Activated gamma-delta T cell treated with anti-CD3 and anti-CD28 coated beads, Interleukin-2, amount 50 U/mL, for 16 hours (primary cell): ENCODE measurements around the gene CUEDC1.
"Not testable (repeated sequence)": the region's sequence is repeated elsewhere in the genome, so short reads cannot be mapped to it uniquely, and the experiment has no call there.

Source experiments
- DNase-seq: peaks from one replicate; pipeline ENCODE4 v3.0.0-alpha.2; 2020; ENCODE audit warnings: low read depth

The CUEDC1 gene

DNA sequence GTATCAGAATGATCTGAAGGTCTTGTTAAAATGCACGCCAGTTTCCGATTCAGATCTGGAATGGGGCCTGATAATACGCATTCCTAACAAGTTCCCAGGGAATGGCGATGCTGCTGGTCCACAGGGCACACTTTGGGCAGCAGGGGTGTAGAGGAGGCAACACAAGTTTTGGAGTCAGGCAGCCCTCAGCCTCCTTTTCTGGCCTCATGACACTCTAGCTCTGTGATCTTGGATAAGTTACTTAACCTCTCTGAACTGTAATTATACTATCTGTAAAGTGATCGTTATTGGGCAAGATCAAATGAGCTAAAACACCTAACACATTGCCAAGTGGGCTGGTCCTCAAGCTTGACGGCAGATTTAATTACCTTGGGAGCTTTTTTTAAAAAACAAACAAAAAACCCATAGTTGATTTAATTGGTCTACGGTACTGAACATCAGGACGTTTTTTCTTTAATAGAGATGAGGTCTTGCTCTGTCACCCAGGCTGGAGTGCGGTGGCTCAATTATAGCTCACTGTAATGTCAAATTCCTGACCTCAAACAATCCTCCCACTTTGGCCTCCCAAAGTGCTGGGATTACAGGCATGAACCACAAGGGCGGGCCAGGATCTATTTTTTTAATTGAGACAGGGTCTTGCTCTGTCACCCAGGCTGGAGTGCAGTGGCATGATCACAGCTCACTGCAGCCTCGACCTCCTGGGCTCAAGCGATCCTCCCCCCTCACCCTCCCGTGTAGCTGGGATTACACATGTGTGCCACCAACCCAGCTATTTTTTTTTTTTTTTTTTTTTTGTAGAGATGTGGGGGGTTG is 95.4 kb downstream of the CUEDC1 start:
- DNase-seq: no peak

DNA sequence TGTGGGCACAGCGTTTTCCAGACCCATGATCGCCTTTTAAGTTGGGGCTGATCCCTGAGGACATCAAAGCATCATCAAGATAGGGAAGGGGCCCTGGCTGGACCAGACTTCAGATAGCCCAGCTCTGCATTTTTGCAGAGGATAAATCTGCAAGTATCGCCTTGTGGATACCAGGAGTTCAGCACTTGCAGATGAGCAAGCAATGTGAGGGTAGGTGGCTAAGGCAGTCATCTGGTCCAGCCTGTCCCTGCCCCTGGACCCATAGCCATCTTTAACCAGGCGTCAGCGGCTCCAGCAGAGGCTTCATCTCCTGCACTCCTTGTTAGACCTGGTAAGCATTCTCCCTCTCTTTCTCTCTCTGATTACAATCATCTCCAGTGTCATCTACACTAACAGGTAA is 96.4 kb downstream of the CUEDC1 start:
- DNase-seq: no peak

- DNase-seq: no peak
Measured at GRCh38 chr17:57856792-57857620, 98.2 kb downstream of the CUEDC1 start.

DNA sequence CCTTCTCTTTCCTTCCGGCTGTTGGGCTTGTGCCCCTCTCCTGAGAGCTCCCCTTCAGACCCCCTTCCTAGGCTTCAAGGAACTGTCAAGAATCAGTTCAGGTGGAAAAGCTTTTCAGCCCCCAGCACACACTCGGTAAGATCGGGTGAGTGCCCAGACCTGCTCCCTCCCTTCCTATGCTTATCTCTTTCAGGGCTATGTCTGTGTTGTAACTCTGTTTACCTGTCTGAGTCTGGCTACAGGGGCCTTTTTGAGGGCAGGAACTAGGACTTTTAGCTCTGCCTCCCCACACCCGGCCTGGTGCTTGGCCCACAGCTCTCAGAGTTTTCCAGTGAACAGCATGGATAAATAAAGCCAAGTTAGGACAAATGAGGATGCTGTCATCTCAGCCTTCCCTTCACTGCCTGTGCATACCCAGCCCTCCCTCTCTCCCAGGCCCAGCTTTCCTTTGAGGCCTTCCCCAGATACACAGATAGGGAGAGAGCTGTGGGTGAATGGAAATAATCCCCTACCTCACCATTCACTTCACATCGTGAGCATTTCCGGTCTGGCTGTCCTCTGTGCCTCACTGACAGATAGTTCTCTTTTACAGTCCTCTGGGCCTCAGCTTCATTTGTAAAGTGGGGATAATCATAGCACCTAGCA is 99.7 kb downstream of the CUEDC1 start:
- no peak for DNase-seq

DNA sequence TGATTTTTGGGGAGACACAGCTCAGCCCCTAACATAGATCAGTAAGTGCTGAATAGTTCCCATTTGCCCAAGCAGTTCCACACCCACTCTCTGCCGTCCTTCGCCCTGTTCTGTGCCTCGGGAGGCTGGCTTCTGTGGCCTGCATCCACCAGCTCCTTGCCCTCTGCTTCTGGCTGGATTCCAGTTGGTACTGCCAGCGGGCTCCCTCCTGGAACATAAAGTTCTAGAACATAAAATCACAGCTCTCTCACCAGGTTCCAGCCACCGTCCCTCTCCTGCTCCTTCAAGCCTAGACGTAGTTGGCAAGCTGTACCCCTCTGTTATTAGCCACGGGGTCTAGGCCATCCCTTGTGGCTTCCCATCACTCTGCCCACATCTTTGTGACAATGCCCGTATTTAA is 101.5 kb downstream of the CUEDC1 start:
- no peak for DNase-seq

- no peak for DNase-seq
Measured at GRCh38 chr17:57852955-57853328, 102.3 kb downstream of the CUEDC1 start.

- DNase-seq: no peak
Measured at GRCh38 chr17:57852092-57852954, 102.9 kb downstream of the CUEDC1 start.

DNA sequence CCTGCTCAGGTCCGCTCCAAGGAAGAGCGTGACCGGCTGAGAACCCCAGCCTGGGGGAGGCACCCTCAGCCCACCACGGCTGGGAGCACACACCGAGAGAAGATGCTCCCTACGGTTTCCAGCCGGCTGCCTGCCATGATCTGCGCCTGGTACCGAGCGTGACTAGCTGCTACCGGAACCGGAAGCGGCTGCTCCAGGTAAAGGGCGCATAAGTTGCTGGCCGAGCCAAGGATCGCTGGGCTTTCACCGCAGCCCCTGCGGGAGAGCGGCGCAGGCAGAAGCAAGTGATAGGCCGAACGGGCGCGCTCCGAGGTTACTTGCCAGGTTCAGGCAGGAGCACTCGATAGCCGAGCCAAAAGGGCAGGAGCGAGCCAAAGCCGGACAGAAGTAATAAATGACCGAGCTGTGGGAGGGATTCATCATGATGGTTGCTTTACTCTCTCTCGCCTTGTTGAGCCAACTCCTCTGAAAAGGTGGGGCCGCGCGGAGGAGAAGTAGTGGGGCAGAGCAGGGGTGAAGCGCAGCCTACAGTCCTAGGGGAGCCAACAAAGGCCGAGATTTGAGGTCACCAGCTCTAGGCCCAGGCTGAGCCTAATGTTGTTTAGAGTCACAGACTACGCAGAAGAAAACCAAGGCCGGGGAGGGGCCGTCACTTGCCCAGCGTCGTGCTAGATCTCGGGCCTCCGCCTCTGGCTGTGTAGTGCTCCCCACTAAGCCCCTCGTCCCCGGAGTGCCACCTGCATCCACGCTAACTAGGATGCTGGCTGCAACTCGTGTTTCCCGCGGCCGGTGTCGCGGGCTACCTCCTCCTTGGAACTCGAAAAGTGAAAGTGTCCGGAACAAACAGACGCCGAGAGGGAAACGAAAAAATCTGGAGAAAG is 105.1 kb downstream of the CUEDC1 start, which contains the start of gene MRPS23:
Gene MRPS23 (minus strand): TSS at position 171 of the 881 bp plus-strand sequence. CDS start 34 bp downstream, at position 137.
- DNase-seq: peak; percentile 94

DNA sequence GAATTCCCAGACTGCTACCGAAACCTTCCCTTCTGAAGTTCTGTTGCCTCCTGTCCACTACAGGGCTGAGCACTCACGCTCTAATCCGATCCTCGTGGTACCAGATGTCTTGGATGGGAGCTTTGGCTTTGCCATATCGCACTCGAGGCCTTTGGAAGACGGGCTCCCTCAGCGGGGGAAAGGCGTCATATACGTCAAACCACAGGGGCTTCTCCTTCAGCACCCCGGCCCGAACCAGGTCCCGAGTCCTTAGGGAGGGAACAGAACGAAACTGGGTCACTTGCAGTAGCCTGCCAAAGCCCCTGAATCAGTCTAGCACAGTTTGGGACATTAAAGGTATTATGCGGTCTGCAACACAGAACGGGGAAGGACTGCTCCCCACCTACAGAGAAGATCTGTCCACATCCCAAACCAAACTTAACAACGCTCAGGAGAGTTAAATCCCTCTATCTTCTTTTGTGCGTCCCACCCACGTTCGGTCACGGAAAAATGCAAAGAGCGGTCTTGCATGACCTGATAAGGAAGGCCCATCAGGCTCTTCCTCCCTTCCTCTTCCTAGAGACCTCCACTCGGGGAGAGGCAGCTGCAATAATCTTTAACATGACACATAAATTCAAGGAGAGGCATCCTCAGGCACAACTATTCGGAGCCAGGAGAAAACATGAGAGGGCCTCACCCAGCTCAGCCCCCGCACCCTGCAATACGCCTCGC is 105.9 kb downstream of the CUEDC1 start:
- DNase-seq: no peak

DNA sequence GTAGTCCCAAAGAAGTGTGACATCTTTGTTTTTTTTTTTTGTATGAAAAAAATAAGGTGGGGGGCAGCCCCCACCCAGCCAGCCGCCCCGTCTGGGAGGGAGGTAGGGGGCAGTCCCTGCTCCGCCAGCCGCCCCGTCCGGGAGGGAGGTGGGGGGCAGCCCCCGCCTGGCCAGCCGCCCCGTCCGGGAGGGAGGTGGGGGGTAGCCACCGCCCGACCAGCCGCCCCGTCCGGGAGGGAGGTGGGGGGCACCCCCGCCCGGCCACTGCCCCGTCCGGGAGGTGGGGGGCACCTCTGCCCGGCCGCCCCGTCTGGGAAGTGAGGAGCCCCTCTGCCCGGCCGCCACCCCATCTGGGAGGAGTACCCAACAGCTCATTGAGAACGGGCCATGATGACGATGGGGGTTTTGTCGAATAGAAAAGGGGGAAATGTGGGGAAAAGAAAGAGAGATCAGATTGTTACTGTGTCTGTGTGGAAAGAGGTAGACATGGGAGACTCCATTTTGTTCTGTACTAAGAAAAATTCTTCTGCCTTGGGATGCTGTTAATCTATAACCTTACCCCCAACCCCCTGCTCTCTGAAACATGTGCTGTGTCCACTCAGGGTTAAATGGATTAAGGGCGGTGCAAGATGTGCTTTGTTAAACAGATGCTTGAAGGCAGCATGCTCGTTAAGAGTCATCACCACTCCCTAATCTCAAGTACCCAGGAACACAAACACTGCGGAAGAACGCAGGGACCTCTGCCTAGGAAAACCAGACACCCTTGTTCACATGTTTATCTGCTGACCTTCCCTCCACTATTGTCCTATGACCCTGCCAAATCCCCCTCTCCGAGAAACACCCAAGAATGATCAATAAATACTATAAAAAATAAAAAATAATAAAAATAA is 108.9 kb downstream of the CUEDC1 start:
- not testable (repeated sequence) for DNase-seq

DNA sequence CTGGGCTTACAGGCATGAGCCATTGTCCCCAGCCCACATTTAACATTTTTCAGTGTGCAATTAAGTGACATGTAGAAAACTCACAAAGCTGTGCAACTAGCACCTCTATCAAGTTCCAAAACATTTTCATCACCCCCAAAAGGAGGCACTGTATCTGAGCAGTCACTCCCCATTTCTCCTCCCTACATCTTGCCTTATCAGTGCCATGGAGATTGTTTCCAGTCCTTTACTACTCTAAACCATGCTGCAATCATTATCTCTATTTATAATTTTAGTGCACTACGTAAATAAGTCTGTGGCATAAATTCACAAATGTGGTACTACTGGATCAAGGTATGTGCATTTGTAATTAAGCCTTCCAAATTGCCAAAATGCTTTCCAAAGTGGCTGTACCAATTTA is 112.9 kb downstream of the CUEDC1 start:
- DNase-seq: no peak

DNA sequence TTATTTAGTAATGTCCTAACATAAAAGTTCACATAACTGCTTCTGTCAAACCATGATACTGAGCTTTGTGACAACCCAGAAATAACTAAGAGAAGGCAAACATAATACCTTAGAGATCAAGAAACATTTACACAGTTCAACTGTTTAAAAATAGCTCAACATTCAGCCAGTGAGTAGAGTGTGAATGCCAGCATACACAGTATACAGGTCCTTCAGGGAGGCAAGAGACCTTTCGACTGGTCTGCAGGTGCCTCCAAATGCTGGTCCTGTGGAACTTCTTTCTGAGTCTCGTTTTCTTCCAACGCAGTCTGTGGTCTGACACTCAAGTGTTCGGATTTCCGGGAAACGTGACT is 115.7 kb downstream of the CUEDC1 start:
- no peak for DNase-seq

GRCh38 chr17:57838857-57839570 is 116.2 kb downstream of the CUEDC1 start:
- no peak for DNase-seq

- no peak for DNase-seq
Measured at GRCh38 chr17:57838453-57838852, 116.8 kb downstream of the CUEDC1 start.

GRCh38 chr17:57835333-57835900 is 119.8 kb downstream of the CUEDC1 start:
- DNase-seq: no peak

- no peak for DNase-seq
Measured at GRCh38 chr17:57834146-57834741, 121.0 kb downstream of the CUEDC1 start.

DNA sequence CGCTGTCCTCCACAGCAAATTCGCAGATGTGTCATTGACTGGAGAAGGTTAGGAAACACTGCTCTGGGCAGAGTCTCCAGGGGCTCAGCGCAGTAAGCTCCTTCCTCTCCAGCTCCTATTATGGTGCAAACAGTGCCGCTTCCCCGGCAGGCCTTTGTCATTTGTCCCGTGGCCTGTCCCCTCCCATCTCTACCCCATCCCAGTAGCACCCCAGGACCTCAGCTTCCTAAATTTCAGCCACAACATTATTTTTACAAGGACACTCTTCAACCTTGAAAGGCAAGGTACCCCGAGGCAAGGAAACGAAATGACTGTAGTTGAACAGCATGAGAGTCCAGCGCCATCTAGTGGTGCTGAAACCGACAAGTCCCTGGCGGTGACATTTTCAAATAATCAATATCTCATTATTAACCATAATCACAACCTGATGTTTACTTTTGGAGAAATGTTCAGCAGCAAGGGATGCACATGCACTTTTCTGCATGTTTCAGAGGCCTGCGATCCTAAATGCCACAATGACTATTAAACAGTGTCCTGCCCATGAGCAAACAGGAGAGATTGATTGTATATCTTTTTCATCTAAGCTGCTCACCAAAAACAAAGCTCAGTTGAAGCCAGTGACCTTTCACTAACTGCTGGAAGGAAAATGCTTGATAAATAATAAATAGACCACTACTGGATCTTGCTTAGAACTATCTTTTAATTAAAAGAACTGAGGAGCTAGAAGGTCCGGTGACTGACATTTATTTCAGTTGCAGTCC is 121.9 kb downstream of the CUEDC1 start:
- DNase-seq: peak; percentile 51
